ENCODE results near the gene C5orf15. TPM values are rescaled to one million over a fixed set of nuclear protein-coding genes. Genes with fewer than 3 reads are reported as not detected.

The C5orf15 gene
- total RNA-seq, 6 experiments from 2014 or later = 46.2 to 63.5 (median 57.2) TPM

- no peaks in the 10 kb centered on the region; the same call in none of the 2 replicates for H3K27me3 Mint-ChIP-seq (ENCODE audit: insufficient read depth)
- no peak overlapping the region for H3K27ac Mint-ChIP-seq
- no peak for DNase-seq
- peaks cover 61% of the 10 kb centered on the region for H3K4me1 Mint-ChIP-seq (ENCODE audit: low read depth)
- H3K4me3 Mint-ChIP-seq = no peak overlapping the region
- no peaks in the 10 kb centered on the region for H3K9me3 Mint-ChIP-seq
- TF ChIP-seq CTCF (IDR thresholded peaks at IDR 0.05) = no peak
- H3K36me3 Mint-ChIP-seq (ENCODE audit: low read depth) = peaks cover 15% of the 10 kb centered on the region
Measured at GRCh38 chr5:134000696-134001453, 32.5 kb upstream of the C5orf15 start.

DNA sequence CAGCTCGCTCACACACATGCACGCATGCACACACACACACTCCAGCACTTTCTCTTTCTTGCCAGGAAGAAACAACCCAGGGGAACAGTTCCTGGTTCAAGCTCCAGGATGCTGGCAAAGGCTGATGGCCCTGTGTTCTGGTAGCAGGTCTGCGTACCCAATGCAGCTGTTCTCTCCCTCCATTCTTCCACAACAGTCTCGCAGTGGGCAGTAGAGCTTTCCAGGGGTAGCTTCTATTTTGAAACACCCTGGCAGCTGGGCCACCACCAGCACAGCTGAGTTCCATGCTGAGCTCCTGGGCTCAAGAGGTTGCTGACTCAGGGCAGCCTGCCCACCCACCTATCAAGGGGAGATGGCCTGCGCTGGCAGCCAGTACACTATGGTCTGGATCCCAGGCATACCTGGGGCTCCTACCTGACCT, 31.7 kb upstream of the C5orf15 start:
- Mint-ChIP-seq H3K27ac (no peak overlapping the region), H3K4me1 (ENCODE audit: low read depth) (peaks cover 61% of the 10 kb centered on the region), H3K36me3 (ENCODE audit: low read depth) (peaks cover 12% of the 10 kb centered on the region), H3K27me3 (ENCODE audit: insufficient read depth) (no peaks in the 10 kb centered on the region; the same call in none of the 2 replicates), H3K9me3 (no peaks in the 10 kb centered on the region), H3K4me3 (no peak overlapping the region)
- no peak for DNase-seq
- no peak for TF ChIP-seq CTCF (IDR thresholded peaks at IDR 0.05)

DNA sequence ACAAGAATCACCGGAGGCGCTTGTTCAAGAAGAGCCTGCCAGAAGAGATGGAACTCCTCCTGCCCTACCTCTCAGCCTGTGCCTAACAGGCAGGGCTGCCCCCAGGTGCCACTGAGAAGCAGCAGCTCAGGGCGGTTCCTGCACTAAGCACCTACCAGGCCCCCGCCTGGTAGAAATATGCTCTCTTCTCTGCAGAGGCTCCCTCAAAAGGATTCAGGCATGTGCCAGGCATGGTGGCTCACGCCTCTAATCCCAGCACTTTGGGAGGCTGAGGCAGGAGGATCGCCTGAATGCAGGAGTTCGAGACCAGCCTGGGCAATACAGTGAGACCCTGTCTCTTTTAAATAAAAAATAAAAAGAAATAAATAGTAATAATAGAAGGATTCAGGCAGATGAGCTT, 30.4 kb upstream of the C5orf15 start:
- no peak for DNase-seq
- no peaks in the 10 kb centered on the region for H3K9me3 Mint-ChIP-seq
- TF ChIP-seq CTCF (IDR thresholded peaks at IDR 0.05) = no peak
- peaks cover 72% of the 10 kb centered on the region for H3K4me1 Mint-ChIP-seq (ENCODE audit: low read depth)
- no peaks in the 10 kb centered on the region; the same call in none of the 2 replicates for H3K27me3 Mint-ChIP-seq (ENCODE audit: insufficient read depth)
- no peak overlapping the region for H3K4me3 Mint-ChIP-seq
- no peak overlapping the region for H3K27ac Mint-ChIP-seq
- peaks cover 12% of the 10 kb centered on the region for H3K36me3 Mint-ChIP-seq (ENCODE audit: low read depth)

- Mint-ChIP-seq H3K36me3 (ENCODE audit: low read depth) (peaks cover 7% of the 10 kb centered on the region), H3K4me1 (ENCODE audit: low read depth) (peaks cover 74% of the 10 kb centered on the region), H3K4me3 (no peak overlapping the region), H3K27ac (no peak overlapping the region), H3K9me3 (no peaks in the 10 kb centered on the region), H3K27me3 (ENCODE audit: insufficient read depth) (no peaks in the 10 kb centered on the region; the same call in none of the 2 replicates)
- TF ChIP-seq CTCF (IDR thresholded peaks at IDR 0.05) = no peak
- DNase-seq = no peak
Measured at GRCh38 chr5:133998042-133998441, 29.6 kb upstream of the C5orf15 start.

GRCh38 chr5:133996683-133997252, 28.3 kb upstream of the C5orf15 start:
- no peaks in the 10 kb centered on the region for H3K9me3 Mint-ChIP-seq
- peaks cover 7% of the 10 kb centered on the region for H3K36me3 Mint-ChIP-seq (ENCODE audit: low read depth)
- H3K4me3 Mint-ChIP-seq = no peak overlapping the region
- no peak for DNase-seq
- no peak overlapping the region for H3K27ac Mint-ChIP-seq
- H3K4me1 Mint-ChIP-seq (ENCODE audit: low read depth) = peaks cover 69% of the 10 kb centered on the region
- peak; percentile 72 for TF ChIP-seq CTCF (IDR thresholded peaks at IDR 0.05)
- no peaks in the 10 kb centered on the region; the same call in none of the 2 replicates for H3K27me3 Mint-ChIP-seq (ENCODE audit: insufficient read depth)

All from HFFc6 (cell line).